ENCODE data around the gene TP53RK.

DNA sequence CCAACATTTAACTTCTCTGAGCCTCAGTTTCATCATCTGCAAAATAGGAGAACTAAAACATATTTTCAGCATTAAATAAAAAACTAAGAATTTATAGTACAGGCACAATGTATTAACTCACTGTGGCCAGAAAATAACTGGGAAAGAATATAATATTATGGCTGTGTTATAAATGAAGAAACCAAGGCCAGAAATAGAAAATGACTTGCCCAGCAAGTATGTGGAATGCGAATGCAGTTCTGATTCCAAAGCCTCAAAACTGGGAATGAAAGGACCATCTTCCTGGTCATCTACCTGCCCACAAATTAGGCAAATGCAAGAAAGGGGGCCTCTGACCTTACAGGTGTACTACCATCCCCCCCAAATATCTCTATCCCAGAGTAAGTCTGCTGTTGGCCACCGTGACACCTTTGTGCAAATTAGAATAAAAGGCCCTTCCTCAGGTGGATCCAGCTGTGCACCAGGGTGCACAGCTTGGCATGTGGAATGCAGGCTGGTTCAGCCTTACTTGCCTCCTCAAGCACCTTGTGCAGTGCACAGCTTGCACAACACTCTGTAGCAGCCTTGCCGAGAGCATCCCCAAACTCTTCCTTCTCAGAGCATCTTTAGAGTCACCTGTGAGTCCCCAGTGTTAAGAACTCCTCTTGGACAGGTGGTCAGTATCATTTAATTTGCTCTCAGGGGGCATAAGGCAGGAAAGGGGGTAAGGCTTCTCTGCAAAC, 42.4 kb downstream of the TP53RK start:
- no peak for TF ChIP-seq CTCF (IDR thresholded peaks at IDR 0.05; ENCODE audit: low read depth, low read length)
- TF ChIP-seq, protein P1, sequence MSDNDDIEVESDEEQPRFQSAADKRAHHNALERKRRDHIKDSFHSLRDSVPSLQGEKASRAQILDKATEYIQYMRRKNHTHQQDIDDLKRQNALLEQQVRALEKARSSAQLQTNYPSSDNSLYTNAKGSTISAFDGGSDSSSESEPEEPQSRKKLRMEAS (IDR thresholded peaks at IDR 0.05; ENCODE audit: low read depth, low read length): no peak
